ENCODE data around the gene LNX1. TPM values are rescaled to one million over a fixed set of nuclear protein-coding genes. Genes with fewer than 3 reads are reported as not detected.

The LNX1 gene
- total RNA-seq, 4 donors from 2014 or later, result 18.4 to 55.3 (median 31.9) TPM

DNA sequence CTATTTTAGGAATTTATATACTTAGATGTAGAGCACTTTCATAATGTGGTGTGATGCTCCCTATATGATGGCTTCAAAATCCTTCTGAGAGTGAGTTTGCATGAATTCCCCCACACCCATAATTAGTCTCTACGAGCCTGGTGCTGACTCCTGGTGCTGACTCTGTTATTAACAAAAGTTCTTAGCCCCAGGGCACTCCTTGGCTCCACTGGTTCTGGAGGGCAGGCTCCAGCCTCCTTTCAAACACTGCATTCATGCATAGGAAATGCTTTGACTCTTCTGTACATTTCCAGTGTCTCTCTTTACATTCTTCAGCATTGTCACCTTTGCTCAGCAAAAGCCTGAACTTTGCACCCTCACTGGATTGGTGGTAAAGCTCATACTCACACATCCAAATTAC lies 64.0 kb downstream of the LNX1 start:
- DNase-seq, result no peak
- Histone ChIP-seq H3K4me1 (no peaks in the 10 kb centered on the region), H3K27ac (no peak overlapping the region), H3K9me3 (no peaks in the 10 kb centered on the region), H3K36me3 (no peaks in the 10 kb centered on the region), H3K4me3 (no peak overlapping the region), H3K27me3 (no peaks in the 10 kb centered on the region)
- no peak for TF ChIP-seq POLR2A (IDR thresholded peaks at IDR 0.05)
- TF ChIP-seq, protein P1, sequence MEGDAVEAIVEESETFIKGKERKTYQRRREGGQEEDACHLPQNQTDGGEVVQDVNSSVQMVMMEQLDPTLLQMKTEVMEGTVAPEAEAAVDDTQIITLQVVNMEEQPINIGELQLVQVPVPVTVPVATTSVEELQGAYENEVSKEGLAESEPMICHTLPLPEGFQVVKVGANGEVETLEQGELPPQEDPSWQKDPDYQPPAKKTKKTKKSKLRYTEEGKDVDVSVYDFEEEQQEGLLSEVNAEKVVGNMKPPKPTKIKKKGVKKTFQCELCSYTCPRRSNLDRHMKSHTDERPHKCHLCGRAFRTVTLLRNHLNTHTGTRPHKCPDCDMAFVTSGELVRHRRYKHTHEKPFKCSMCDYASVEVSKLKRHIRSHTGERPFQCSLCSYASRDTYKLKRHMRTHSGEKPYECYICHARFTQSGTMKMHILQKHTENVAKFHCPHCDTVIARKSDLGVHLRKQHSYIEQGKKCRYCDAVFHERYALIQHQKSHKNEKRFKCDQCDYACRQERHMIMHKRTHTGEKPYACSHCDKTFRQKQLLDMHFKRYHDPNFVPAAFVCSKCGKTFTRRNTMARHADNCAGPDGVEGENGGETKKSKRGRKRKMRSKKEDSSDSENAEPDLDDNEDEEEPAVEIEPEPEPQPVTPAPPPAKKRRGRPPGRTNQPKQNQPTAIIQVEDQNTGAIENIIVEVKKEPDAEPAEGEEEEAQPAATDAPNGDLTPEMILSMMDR (IDR thresholded peaks at IDR 0.05), result no peak

DNA sequence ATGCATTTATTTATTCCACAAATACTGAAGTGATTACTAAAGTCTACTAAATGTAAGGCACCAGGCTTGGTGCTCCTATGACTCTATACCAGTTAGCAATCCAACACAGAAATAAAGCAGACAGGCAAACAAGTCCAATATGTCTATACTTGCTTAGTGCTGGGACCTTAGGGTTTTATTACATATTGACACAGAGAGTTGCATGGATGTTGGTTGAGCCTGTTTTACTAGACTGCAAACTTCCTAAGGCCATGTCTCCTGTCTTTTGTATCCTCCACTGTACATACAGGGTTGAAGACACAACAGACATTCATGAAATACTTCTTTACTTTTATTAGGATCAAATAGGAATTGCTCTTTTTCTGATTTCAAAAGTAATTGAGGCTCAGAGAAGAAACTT lies 69.0 kb downstream of the LNX1 start:
- no peak overlapping the region for H3K4me3 ChIP-seq
- H3K36me3 ChIP-seq, result no peaks in the 10 kb centered on the region
- H3K27me3 ChIP-seq, result no peaks in the 10 kb centered on the region
- TF ChIP-seq, protein P1 (IDR thresholded peaks at IDR 0.05), result no peak
- TF ChIP-seq POLR2A (IDR thresholded peaks at IDR 0.05), result no peak
- no peak overlapping the region for H3K27ac ChIP-seq
- H3K4me1 ChIP-seq, result no peaks in the 10 kb centered on the region
- DNase-seq, result no peak
- H3K9me3 ChIP-seq, result no peaks in the 10 kb centered on the region

DNA sequence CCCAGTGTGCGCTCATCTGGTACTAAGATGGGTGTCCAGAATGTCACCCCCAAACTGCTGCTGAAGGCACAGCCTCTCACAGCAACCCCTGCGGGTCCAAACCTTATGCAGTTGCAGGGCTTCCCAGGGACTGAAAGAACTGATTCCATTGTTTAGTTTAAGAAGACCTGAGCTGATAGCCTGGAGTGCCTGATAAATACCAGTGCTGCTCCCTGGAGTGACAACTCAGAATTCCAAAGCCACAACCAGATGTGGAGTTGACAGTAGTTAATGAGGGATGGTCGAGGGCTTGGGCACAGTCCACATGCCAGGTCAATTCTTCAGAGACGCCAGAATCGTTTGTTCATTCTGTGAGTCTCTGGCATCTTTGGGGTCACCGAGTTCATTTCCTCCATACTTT lies 71.2 kb downstream of the LNX1 start:
- Histone ChIP-seq H3K27me3 (no peaks in the 10 kb centered on the region), H3K36me3 (no peaks in the 10 kb centered on the region), H3K27ac (no peak overlapping the region), H3K4me1 (no peaks in the 10 kb centered on the region), H3K4me3 (no peak overlapping the region), H3K9me3 (no peaks in the 10 kb centered on the region)
- no peak for TF ChIP-seq POLR2A (IDR thresholded peaks at IDR 0.05)
- TF ChIP-seq, protein P1 (IDR thresholded peaks at IDR 0.05), result no peak
- no peak for DNase-seq

DNA sequence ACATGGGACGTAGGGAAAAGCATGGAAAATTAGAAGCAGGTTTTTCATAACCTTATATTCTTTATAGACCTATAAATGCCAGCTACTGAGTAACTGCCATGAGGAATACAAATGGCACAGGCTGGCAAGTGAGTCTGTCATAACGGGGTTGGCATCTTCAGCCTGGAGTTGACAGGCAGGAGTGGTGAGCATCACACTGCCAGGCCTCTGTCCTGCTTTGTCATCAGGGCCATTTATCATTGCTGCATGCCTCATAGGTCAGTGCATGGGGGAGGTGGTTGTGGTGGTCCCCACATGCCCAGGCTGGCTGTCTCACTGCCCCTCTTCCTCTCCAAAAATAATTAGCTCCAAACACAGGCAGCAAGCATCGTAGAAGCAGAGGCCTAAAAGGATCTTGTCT lies 72.5 kb downstream of the LNX1 start:
- no peak for DNase-seq
- no peaks in the 10 kb centered on the region for H3K36me3 ChIP-seq
- no peaks in the 10 kb centered on the region for H3K27me3 ChIP-seq
- H3K4me3 ChIP-seq, result no peak overlapping the region
- H3K4me1 ChIP-seq, result no peaks in the 10 kb centered on the region
- no peak overlapping the region for H3K27ac ChIP-seq
- H3K9me3 ChIP-seq, result no peaks in the 10 kb centered on the region
- no peak for TF ChIP-seq POLR2A (IDR thresholded peaks at IDR 0.05)
- TF ChIP-seq, protein P1 (IDR thresholded peaks at IDR 0.05), result no peak

DNA sequence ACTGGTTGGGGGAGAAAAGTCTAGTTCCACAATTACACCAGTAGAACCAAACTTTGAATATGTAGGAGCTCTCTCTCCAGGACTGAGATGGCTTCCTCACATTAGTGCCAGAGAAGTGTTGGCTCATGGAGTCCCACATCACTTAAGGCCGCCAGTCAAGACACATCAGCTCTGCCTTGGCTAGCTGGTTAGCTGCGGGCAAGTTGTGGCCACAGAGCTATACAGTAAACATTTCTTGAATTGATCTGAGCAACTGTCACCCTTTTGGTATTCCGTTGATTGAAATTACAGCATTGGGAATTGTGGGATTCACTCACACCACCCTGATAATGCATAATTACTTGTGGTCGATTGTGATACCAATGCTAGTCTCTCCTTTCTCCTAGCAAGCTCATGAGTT lies 76.2 kb downstream of the LNX1 start:
- no peaks in the 10 kb centered on the region for H3K27me3 ChIP-seq
- H3K27ac ChIP-seq, result no peak overlapping the region
- TF ChIP-seq, protein P1 (IDR thresholded peaks at IDR 0.05), result no peak
- no peak for TF ChIP-seq POLR2A (IDR thresholded peaks at IDR 0.05)
- no peaks in the 10 kb centered on the region for H3K36me3 ChIP-seq
- no peak for DNase-seq
- no peaks in the 10 kb centered on the region for H3K9me3 ChIP-seq
- no peaks in the 10 kb centered on the region for H3K4me1 ChIP-seq
- H3K4me3 ChIP-seq, result no peak overlapping the region

DNA sequence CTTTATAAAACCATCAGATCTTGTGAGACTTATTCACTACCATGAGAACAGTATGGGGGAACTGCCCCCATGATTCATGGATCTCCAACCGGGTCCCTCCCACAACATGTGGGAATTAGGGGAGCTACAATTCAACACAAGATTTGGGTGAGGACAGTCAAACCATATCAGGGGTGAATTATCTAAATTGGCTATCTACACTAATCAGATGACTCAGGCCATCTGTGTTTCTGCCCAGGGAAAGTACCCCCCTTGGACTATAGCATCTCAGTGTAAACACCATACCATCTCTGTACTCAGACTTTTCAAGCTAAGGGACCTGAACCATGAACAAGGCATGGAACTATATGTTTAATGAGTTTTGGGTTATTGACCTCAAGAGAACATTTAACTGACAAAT lies 76.8 kb downstream of the LNX1 start:
- no peak for DNase-seq
- H3K27me3 ChIP-seq, result no peaks in the 10 kb centered on the region
- no peak for TF ChIP-seq POLR2A (IDR thresholded peaks at IDR 0.05)
- TF ChIP-seq, protein P1 (IDR thresholded peaks at IDR 0.05), result no peak
- H3K4me3 ChIP-seq, result no peak overlapping the region
- H3K27ac ChIP-seq, result no peak overlapping the region
- H3K36me3 ChIP-seq, result no peaks in the 10 kb centered on the region
- H3K4me1 ChIP-seq, result no peaks in the 10 kb centered on the region
- no peaks in the 10 kb centered on the region for H3K9me3 ChIP-seq
